ENCODE results near the gene CCDC169.
A peak's percentile ranks its signal among the peaks of the same experiment; 100 is the strongest.
"Not testable (repeated sequence)": the region's sequence is repeated elsewhere in the genome, so short reads cannot be mapped to it uniquely, and the experiment has no call there.

CCDC169 gene

GRCh38 chr13:36297366-36298338 is at the start of gene CCDC169:
Gene CCDC169, minus strand, starts transcription at chr13:36297814. Its CDS starts 95 bp downstream, at chr13:36297719.
- no peak for DNase-seq (ENCODE audit: low spot score)

GRCh38 chr13:36346222-36347083 is 48.8 kb upstream of the CCDC169 start, which contains the start of gene SPART:
Gene SPART, minus strand, starts transcription at chr13:36346394. Its CDS starts 10,564 bp downstream, at chr13:36335830.
- DNase-seq (ENCODE audit: low spot score): peak; percentile 12

GRCh38 chr13:36345438-36346221 is 48.0 kb upstream of the CCDC169 start:
- no peak for DNase-seq (ENCODE audit: low spot score)

- no peak for DNase-seq (ENCODE audit: low spot score)
Measured at GRCh38 chr13:36344886-36345437, 47.3 kb upstream of the CCDC169 start.

- DNase-seq (ENCODE audit: low spot score): no peak
Measured at GRCh38 chr13:36344173-36344572, 46.6 kb upstream of the CCDC169 start.

GRCh38 chr13:36343766-36344165 is 46.2 kb upstream of the CCDC169 start:
- DNase-seq (ENCODE audit: low spot score): no peak

- no peak for DNase-seq (ENCODE audit: low spot score)
Measured at GRCh38 chr13:36342715-36343114, 45.1 kb upstream of the CCDC169 start.

- DNase-seq (ENCODE audit: low spot score): no peak
Measured at GRCh38 chr13:36341718-36342117, 44.1 kb upstream of the CCDC169 start.

- no peak for DNase-seq (ENCODE audit: low spot score)
Measured at GRCh38 chr13:36339600-36340155, 42.1 kb upstream of the CCDC169 start.

- DNase-seq (ENCODE audit: low spot score): no peak
Measured at GRCh38 chr13:36337938-36338641, 40.5 kb upstream of the CCDC169 start.

GRCh38 chr13:36332986-36333385 is 35.4 kb upstream of the CCDC169 start:
- no peak for DNase-seq (ENCODE audit: low spot score)

GRCh38 chr13:36332255-36332654 is 34.6 kb upstream of the CCDC169 start:
- DNase-seq (ENCODE audit: low spot score): not testable (repeated sequence)

GRCh38 chr13:36331280-36331679 is 33.7 kb upstream of the CCDC169 start:
- no peak for DNase-seq (ENCODE audit: low spot score)

GRCh38 chr13:36329361-36329760 is 31.7 kb upstream of the CCDC169 start:
- no peak for DNase-seq (ENCODE audit: low spot score)

- no peak for DNase-seq (ENCODE audit: low spot score)
Measured at GRCh38 chr13:36328821-36329220, 31.2 kb upstream of the CCDC169 start.

- DNase-seq (ENCODE audit: low spot score): no peak
Measured at GRCh38 chr13:36325912-36326311, 28.3 kb upstream of the CCDC169 start.

GRCh38 chr13:36324881-36325280 is 27.3 kb upstream of the CCDC169 start:
- not testable (repeated sequence) for DNase-seq (ENCODE audit: low spot score)

- DNase-seq (ENCODE audit: low spot score): no peak
Measured at GRCh38 chr13:36323951-36324566, 26.4 kb upstream of the CCDC169 start.

- DNase-seq (ENCODE audit: low spot score): no peak
Measured at GRCh38 chr13:36323408-36323807, 25.8 kb upstream of the CCDC169 start.

GRCh38 chr13:36319793-36320192 is 22.2 kb upstream of the CCDC169 start:
- DNase-seq (ENCODE audit: low spot score): not testable (repeated sequence)
